ENCODE measurements around the gene POMGNT1.
A peak's percentile ranks its signal among the peaks of the same experiment; 100 is the strongest.

Gene POMGNT1

DNA sequence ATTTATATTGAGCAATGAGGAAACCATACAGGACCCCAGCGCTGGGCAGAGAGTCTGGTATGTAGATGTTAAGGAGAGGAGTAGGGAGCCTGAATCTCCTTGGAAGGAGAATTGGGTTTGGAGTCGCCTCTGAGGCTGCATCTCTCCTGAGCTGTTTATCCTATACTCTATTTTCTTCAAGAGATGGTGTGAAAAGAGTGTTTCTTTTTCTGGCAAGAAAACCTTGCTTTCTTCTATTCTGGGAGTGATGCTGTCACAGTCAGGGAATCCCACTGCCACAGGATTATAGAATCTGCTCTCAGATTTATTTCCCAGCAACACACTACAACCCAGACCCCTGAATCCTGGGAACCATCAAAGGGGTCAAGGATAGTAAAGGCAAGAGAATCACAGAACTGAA lies 8.2 kb upstream of the POMGNT1 start:
- DNase-seq, result no peak

DNA sequence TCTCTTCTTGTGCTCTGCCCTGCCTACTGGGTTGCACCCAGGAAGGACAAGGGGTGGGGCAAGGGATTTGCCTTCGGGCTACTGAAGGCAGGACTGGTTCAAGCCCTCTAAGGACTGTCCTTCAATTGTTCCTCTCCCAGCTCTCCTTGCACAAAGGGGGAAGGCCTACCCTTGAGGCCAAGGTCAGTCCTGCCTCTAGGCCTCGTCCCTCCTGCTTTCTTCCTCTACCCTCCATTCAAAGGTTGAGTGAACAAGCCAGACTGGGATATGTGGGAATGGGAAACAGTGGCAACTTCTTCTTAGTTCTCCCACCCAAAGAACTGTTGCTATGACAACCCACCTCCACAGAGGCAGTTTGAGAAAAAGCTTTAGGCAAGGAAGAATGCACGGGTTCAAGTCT lies 7.6 kb upstream of the POMGNT1 start:
- no peak for DNase-seq

DNA sequence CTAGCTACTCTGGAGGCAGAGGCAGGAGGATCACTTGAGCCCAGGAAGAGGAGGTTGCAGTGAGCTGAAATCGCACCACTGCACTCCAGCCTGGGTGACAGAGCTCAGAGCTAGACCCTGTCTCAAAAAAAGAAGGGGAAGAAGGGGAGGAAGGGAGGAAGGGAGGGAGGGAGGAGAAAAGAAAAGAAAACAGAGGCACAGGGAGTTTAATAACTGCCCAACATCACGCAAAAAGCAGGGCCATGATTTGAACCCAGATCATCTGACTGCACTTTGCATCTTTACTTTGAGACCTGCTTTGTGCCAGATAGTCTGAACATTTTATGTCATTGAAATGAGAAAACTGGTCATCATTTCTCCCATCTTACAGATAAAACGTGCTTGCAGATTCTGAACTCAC lies 6.9 kb upstream of the POMGNT1 start:
- no peak for DNase-seq

DNA sequence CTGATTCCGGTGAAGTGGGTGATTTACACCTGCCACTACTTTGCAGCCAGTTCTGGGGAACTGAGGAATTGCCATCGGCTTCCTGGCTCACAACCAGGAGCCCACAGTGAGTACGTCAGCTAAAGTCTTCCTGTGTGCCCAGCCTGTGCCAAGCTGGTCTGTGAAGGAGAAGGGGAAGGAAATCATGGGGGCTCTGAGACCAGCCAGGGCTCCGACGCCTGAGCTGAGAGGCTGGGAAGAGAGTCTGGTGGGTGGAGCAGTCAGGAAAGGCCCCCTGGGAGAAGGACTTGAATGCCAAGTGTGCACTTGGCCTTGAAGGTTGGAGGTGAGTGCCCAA lies 6.1 kb upstream of the POMGNT1 start:
- DNase-seq, result no peak

DNA sequence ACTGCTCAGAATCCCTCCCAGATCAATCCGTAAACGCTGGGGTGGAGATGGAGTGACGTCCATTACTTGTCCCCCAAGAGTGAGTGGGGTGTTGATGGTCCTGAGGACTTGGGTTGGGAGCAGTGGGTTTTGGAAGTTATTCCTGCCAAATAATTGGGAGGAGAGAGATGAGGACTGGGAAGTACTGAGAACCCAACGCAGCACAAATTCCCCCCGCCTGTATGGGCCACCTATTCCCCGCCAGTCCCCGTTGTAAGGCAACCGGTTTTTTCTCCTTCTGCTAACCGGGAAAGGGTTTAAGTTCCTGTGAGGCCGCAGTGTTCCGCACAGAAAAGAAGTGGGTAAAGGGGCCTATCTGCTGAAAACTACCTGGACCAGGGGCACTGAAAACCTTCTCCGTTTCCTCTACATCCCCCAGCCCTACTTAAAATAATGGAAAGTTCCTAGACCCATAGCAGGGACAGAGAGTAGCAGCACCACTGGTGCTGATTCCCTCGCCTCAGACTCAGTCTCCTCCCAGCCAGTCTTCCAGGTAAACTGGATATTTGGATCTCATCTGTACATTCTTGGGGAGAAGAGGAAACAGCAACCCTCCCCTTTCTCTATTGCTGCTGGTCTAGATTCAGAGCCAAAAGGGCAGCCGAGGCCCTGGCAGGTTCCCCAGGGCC lies 5.6 kb upstream of the POMGNT1 start:
- no peak for DNase-seq

DNA sequence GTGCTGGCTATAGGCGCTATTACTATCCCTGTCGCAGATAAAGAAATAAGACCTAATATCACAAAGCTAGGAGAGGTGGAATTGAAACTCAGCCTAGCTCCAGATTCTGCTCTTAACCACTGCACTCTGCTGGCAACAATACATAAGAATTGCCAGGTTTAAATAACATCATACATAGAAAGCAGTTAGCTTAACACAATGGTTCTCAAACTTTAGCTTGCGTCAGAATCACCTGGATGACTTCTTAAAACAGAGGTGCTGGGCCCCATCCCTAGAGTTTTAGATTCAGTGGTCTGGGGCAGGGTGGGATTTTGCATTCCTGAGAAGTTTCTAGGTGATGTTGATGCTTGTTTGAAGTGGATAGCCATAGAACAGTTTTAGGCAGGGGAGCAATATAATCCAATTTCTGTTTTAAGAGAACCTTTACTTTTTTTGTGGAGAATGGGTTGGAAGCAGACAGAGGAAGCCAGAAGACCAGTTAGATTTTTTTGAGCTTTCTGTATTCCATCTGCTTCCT lies 1.1 kb upstream of the POMGNT1 start:
- no peak for DNase-seq

DNA sequence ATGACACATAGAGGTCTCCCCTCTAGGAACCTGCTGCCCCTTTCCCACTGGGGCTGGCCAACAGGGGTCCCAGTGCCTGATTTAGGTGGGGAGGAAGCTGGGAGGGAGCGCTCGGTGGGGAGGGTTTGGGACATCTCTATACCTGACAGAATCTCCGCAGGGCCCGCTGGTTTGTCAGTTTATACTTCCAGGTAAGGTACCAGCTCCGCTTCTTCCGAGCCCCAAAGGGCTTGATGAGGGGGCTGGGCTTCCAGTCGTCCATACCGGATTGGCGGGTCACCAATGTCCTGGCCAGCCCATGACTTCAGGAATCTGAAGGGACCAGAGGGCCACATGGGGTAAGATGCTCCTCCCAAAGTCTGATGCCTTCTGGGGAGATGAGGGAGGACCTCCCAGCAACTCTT lies 672 bp downstream of the POMGNT1 start:
- DNase-seq, result no peak

DNA sequence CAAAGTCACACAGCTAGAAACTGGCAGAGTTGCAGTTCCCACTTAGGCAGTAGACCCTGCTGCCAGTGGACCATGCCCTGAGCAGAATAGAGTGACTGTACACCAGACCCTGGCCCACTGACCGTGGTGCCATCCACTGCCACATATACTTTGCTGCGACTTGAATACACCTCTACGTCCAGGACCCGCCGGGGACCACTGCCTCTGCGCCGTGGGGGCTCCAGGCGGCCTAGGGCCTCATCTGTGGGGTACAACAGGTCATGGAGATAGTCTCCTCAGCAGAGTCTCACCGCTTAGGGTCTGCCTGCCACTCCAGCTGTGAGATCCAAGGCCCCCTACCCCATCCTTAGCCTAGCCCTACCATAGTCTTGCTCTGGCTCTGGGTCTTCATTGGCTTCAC lies 1.6 kb downstream of the POMGNT1 start:
- no peak for DNase-seq

DNA sequence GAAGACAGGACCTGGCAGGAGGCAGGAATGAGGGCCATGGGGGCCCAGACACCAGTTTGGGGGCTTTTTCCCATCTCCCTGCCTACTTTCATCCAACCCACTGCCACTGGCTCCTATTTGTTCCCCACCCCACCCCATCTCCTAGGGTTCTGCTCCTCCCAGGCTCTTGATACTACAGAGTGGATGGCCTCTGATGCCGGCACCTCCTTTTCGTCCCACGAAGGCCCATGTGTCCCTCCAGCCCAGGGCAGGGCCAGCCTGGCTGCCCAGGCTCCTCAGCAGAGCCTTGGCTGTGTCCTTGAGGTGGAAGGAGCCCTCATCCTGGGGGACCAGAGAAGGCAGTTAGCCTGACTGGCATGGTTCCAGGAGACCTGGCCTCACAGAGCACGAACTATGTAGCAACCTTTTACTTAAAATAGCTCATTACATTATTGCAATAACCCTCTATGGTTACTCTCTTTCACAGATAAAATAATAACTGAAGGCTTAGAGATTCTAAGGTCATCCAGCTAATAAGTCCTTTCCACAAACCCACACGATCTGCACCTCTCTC lies 3.5 kb downstream of the POMGNT1 start:
- DNase-seq, result no peak

DNA sequence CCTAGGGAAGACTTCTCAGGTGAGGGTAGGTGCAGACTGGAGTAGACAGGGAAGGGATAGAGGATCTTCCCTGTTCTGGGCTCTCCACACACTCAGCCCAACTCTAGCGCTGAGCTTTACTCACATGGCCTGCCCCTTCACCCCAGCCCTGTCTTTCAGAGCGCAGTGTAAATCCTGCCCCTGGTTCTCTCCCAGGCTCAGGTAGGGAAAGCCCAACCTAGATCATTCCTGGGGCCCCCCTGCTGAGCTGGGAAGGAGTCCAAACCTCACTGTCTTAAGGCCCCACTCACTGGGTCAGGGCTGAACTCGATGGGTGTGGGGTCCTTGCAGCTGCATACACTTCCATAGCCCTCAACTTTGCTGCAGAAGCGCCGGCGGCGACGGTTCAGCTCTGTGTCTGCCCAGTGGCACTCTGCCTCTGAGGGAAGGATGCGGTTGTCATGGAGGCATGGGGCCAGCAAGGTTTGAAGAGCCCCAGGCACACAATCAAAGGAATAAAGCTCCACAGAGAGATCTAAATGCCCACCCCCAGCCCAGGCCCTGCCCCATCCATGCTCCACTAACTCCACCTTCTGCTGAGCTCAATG lies 4.2 kb downstream of the POMGNT1 start:
- no peak for DNase-seq

DNA sequence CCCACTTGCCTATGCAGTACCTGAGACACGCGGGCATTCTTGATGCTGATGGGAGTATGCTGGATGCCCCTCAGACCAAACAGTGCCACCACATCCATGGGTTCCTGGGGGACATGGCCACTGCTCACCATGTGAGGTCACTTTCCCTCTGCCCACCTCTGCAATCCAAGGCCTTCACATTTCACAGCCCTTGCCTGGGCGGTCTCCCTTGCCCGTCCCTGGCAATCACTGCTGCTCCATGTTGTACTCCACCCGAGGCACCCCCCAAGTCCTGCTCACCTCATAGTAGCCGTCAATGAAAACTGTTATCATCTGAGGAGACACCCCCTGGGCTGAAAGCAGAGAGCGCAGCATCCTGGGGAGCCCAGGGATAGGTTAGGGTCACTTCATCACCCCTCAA lies 4.9 kb downstream of the POMGNT1 start:
- no peak for DNase-seq

DNA sequence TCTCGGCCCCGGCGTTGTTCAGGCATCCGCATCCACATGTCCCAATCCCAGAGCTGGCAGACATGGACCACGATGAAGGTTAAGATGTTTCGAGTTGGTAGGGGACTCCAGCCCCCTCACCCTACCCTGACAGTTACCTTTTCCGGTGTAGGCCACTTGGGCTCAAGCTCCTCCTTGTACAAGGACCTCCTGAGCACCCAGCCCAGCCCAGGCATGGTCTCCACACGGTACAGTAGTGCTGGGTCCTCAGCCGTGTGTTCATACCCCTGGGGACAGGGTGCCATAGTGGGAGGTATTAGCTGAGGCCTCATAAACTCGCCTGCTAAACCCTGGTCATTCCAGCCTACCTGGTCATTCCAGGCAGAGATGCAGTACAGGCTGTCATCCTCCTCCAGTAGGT lies 6.1 kb downstream of the POMGNT1 start:
- DNase-seq, result no peak

DNA sequence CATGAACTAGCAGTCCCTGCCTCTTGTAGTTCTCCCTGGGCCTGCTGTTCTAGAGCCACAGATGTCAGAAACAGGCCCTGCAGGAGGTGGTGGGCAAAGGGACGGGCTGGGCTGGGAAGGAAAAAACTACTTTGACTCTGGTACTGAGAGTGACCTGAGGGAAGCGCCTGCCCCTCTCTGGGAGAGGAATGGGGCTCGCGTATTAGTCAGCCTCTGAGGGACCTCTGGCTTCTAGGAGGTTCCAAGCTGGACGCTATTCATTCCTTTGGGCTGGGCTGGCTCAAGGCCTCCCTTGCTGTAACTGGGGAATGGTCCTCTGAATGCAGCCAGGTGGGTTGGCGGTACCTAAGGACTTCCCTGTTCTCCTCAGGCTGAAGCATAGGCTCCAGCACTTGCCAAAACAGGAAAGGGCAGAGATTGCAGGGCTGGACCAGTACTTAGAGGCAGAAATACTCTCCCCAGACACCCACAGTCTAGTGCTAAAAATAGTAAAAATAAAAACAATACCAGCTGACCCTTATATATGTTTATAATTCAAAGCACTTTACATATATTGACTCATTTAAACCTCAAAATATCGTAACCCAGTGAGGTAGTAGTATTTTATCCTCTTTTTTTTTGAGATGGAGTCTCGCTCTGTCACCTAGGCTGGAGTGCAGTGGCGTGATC lies 7.1 kb downstream of the POMGNT1 start:
- no peak for DNase-seq

DNA sequence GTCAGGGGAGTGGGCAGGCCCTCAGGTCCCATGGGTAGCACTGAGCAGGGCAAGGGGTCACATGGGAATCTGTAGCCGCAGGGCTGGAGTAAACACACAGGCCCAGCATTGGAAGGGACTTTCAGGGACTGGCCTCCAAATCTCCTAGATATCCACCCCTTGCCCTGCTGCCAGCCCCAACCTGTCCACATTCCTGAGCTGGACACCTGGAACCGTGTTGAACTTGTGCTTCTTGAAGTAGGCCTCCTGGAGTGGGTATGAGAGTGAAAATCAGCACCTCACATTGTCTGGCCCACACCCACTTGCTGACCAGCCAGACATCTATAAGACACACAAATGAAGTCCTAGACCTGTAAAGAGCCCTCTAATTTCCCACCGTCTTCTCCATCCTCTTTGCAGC lies 7.7 kb downstream of the POMGNT1 start:
- DNase-seq, result no peak

DNA sequence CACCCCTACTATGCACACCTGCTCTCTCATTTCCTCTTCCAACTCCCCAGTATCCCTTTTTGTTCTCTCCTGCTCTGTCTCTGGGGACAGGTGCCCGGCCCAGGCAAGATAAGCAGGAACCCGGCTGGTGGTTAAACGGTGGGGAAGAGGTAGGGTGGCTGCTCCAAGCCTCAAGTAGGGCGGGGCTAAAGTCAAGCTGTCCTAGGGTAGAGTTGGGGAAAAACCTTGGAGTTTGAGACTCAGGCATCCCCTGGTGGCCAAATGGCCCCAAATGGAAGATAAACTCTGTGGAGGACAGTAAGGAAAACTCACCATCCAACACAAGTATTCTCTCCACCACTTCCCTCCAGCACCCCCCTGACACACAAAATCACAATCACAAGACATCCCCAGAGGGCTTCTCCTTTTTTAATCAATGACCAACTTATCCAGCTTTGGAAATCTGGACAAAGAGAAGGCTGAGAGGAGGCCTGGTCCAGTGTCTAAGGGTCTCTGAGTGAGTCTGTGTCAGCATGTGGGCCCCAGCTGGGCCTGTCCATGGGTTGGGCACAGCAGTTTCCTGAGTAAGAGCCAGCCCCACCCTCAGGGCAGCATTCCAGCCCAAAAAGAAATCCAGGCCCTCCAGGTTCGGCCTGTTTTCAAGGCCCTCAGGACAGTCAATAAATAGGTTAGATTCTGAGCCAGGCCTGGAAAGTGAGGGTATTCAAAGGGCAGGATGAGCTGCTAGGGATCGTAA lies 9.8 kb downstream of the POMGNT1 start:
- peak; percentile 25 for DNase-seq

DNA sequence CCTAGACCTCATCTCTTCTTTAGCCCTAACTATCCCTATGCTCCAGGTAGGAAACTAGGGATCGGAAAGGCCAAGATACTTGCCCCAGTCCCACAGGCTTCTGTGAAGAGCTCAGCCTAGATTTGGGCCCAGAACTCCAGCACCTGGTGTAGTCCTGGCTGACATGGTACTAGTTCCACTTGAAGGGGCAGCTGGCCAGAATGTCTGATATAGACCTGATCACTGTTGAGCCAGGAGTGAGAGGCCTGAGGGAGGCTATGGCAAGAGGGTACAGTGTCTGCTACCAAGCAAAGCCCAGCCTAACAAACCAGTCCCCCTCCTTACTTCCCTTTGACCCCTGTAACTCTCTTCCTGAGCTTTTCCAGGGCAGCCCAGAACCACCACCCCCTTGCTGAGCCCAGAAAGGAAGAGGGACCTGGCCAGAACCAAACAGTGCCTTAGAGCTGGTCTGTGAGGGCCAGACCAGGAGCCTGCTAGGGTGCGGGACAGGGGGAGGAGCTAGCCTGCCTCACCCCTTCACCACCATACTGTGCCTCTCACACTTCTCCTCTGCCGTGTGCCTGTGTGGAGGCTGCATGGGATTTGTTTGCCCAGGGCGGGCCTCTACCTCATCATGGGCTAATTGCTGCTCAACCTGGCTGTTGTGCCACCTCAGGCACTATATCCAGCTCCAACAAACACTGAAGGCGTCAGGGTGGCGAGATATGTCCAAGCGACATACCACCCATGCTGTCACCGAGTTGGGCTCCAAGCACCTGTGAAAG lies 10.9 kb downstream of the POMGNT1 start:
- DNase-seq, result no peak

DNA sequence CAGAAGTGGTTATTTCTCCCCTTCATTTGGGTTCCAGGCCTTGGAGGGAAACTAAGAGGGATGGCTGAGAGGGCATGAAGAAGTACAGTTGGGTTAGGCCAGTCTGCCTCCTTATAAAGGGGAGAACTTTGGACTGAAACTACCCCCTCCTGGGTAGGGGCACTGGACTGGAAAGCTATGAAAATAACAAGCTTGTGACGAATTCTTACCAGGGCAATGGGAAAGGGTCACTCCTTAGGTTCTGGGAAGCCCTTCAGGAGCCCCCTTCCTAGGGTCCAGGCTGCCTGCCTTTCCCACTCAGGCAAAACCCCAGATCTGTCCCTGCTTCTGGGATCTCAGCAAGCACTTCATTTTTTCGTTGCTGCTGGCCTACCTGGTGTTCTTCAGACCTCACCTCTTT lies 12.2 kb downstream of the POMGNT1 start:
- DNase-seq, result no peak

DNA sequence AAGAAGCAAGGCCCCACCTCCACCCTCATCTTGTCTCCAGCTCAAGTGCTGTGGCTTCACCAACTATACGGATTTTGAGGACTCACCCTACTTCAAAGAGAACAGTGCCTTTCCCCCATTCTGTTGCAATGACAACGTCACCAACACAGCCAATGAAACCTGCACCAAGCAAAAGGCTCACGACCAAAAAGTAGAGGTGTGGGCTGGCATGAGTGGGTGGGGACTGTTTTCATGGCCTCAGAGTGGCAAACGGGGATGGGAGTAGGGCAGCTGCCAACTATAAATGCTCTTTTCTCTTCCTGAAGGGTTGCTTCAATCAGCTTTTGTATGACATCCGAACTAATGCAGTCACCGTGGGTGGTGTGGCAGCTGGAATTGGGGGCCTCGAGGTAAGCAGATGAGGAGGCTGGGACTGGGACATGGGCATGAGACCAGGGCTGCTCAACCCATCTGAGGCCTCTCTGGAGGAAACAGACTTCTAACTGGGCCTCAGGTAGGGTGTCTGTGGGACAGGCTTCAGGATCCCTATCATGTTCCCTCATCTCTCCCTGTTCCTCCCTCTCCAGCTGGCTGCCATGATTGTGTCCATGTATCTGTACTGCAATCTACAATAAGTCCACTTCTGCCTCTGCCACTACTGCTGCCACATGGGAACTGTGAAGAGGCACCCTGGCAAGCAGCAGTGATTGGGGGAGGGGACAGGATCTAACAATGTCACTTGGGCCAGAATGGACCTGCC lies 13.1 kb downstream of the POMGNT1 start:
- DNase-seq, result no peak

DNA sequence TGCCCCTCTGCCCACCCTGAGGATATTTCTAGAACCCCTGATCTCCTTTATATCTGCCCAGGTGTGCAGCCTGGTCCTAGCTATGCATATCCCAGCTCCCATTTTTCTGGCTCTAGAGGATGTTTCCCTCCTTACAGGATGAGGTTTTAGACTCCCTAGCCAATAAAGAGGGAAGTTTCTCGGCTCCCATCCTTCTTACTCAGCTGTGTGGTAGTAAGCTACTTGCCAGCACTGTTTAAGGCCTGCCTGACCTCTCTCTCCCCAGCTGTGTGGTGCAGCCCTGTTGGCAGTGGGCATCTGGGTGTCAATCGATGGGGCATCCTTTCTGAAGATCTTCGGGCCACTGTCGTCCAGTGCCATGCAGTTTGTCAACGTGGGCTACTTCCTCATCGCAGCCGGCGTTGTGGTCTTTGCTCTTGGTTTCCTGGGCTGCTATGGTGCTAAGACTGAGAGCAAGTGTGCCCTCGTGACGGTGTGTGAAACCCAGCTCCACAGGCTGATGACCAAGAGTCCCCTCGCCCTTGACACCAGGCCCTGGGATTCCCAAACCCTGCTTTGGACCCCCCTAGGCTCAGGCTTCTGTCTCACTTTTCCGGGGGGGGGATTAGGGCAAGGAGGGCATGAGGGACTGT lies 14.2 kb downstream of the POMGNT1 start:
- no peak for DNase-seq

DNA sequence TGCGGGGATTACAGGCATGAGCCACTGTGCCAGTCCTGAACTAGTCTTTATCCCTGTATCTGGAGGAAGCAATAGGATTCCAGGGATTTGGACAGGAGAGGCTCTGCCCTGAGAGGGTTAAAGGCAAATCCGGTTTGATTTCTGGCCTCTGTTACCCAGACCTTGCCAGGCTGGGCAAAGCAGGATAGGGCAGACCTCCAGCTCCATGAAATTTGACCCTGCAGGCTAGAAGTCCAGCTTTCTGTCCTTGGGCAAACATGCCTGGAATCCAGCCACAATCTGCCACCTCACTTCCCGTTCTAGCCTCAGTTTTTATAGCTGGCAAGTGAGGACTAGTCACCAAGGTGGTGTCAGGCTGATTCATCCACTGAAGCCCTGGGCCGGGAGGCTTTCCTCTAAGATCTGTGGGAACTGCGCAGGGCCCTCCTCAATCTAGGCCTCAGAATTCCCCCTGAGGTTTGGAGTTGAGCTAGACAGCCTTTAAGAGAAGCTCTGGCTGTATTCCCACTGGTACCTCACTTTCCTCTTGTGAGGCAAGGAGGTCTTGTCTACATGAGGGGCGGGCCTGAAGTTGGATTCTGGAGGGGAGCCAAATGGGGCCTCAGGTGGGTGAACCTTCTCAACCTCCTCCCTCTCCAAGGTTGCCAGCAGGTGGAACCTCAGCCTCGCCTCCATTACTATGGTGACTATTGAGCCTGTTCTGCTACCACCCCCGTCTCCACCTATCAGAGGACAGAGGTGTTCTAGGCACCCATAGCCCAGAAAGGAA lies 15.0 kb downstream of the POMGNT1 start:
- no peak for DNase-seq

Measured in NCI-H2107 (cell line).